HL-60 (cell line): Measurements from ENCODE around the gene TMED10.
A peak's percentile ranks its signal among the peaks of the same experiment; 100 is the strongest.

Experiments
- DNase-seq, 2 experiments: peaks; one replicate each; pipeline ENCODE4 v3.0.0-alpha.2; 2010 to 2020; ENCODE audit warnings: low read depth in 1 of 2, low spot score in 1 of 2
- H3K27ac ChIP-seq: fragments of 250-450 bp; sonication (Bioruptor Pico); replicated peaks from 2 replicates; pipeline ENCODE4 v1.5.1; 2020; ENCODE audit warnings: mild to moderate bottlenecking, moderate library complexity
- H3K27me3 ChIP-seq: fragments of 250-450 bp; sonication (Bioruptor Pico); 2 replicates; pipeline ENCODE4 v1.5.1; 2021; ENCODE audit warnings: mild to moderate bottlenecking, moderate library complexity; ENCODE audit not compliant: insufficient read depth, poor library complexity, severe bottlenecking
- H3K4me3 ChIP-seq: replicated peaks from 2 replicates; pipeline ENCODE4 v1.5.1; 2011; ENCODE audit warnings: mild to moderate bottlenecking, control low read depth, low read length; ENCODE audit not compliant: insufficient read depth
- GABPA ChIP-seq: IDR thresholded peaks from 2 replicates; pipeline ENCODE4 v1.6.1; 2012; ENCODE audit warnings: low read depth
- POLR2AphosphoS5 ChIP-seq: IDR thresholded peaks from 2 replicates; pipeline ENCODE4 v1.6.1; 2012; ENCODE audit warnings: low read depth
- SPI1 ChIP-seq: IDR thresholded peaks from 2 replicates; pipeline ENCODE4 v1.6.1; 2012; ENCODE audit warnings: low read depth, mild to moderate bottlenecking, borderline replicate concordance
- TF ChIP-seq, protein P1 (sequence below): IDR thresholded peaks from 2 replicates; pipeline ENCODE4 v1.6.1; 2012; ENCODE audit warnings: low read depth; ENCODE audit not compliant: insufficient replicate concordance
- TF ChIP-seq, protein P2 (sequence below): IDR thresholded peaks from one replicate; pipeline ENCODE4 v1.5.1; 2011; ENCODE audit warnings: low read length, control low read depth, inconsistent platforms; ENCODE audit not compliant: insufficient read depth

TMED10 gene

DNA sequence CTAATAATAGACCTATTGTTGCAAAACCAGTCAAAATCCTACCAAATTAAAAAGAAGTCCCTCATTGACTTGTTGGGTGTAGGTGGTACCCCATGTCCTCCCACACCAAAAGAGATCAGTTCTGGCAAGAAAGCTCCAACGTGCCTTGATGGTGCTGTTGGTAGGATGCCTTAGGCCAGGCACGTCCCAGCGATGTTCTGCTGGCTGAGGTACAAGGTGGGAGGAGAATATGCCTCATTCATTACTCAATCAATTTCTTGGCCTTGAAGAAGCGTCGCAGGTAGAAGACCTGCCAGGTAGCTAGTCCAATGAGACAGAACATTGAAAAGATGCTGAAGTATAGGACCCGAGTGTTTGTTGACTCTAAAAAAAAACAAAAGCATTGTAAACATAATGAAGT lies 41.8 kb downstream of the TMED10 start:
- no peak for TF ChIP-seq GABPA
- no peak for TF ChIP-seq POLR2AphosphoS5
- DNase-seq, result no peak
- Histone ChIP-seq H3K27me3 (no peaks in the 10 kb centered on the region), H3K4me3 (no peak overlapping the region), H3K27ac (no peak overlapping the region)

DNA sequence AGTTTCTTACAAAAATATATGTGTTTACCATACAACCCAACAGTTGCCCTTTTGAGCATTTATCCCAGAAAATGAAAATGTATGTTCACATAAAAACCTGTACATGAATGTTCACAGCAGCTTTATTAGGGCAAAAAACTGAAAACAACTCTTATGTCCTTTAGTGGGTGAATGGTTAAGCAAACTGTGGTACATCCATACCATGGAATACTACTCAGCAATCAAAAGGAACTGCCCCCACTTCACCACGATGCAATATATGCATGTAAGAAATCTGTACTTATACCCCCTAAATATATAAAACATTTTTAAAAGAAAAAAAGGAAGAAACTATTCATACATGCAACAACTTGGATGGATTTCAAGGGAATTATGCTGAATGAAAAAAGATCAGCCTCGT lies 42.8 kb downstream of the TMED10 start:
- H3K27ac ChIP-seq, result no peak overlapping the region
- H3K4me3 ChIP-seq, result no peak overlapping the region
- TF ChIP-seq POLR2AphosphoS5 (no peak), GABPA (no peak), SPI1 (no peak)
- TF ChIP-seq, protein P1, sequence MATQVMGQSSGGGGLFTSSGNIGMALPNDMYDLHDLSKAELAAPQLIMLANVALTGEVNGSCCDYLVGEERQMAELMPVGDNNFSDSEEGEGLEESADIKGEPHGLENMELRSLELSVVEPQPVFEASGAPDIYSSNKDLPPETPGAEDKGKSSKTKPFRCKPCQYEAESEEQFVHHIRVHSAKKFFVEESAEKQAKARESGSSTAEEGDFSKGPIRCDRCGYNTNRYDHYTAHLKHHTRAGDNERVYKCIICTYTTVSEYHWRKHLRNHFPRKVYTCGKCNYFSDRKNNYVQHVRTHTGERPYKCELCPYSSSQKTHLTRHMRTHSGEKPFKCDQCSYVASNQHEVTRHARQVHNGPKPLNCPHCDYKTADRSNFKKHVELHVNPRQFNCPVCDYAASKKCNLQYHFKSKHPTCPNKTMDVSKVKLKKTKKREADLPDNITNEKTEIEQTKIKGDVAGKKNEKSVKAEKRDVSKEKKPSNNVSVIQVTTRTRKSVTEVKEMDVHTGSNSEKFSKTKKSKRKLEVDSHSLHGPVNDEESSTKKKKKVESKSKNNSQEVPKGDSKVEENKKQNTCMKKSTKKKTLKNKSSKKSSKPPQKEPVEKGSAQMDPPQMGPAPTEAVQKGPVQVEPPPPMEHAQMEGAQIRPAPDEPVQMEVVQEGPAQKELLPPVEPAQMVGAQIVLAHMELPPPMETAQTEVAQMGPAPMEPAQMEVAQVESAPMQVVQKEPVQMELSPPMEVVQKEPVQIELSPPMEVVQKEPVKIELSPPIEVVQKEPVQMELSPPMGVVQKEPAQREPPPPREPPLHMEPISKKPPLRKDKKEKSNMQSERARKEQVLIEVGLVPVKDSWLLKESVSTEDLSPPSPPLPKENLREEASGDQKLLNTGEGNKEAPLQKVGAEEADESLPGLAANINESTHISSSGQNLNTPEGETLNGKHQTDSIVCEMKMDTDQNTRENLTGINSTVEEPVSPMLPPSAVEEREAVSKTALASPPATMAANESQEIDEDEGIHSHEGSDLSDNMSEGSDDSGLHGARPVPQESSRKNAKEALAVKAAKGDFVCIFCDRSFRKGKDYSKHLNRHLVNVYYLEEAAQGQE, result no peak
- TF ChIP-seq, protein P2, sequence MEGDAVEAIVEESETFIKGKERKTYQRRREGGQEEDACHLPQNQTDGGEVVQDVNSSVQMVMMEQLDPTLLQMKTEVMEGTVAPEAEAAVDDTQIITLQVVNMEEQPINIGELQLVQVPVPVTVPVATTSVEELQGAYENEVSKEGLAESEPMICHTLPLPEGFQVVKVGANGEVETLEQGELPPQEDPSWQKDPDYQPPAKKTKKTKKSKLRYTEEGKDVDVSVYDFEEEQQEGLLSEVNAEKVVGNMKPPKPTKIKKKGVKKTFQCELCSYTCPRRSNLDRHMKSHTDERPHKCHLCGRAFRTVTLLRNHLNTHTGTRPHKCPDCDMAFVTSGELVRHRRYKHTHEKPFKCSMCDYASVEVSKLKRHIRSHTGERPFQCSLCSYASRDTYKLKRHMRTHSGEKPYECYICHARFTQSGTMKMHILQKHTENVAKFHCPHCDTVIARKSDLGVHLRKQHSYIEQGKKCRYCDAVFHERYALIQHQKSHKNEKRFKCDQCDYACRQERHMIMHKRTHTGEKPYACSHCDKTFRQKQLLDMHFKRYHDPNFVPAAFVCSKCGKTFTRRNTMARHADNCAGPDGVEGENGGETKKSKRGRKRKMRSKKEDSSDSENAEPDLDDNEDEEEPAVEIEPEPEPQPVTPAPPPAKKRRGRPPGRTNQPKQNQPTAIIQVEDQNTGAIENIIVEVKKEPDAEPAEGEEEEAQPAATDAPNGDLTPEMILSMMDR, result no peak
- no peak for DNase-seq
- H3K27me3 ChIP-seq, result no peaks in the 10 kb centered on the region

DNA sequence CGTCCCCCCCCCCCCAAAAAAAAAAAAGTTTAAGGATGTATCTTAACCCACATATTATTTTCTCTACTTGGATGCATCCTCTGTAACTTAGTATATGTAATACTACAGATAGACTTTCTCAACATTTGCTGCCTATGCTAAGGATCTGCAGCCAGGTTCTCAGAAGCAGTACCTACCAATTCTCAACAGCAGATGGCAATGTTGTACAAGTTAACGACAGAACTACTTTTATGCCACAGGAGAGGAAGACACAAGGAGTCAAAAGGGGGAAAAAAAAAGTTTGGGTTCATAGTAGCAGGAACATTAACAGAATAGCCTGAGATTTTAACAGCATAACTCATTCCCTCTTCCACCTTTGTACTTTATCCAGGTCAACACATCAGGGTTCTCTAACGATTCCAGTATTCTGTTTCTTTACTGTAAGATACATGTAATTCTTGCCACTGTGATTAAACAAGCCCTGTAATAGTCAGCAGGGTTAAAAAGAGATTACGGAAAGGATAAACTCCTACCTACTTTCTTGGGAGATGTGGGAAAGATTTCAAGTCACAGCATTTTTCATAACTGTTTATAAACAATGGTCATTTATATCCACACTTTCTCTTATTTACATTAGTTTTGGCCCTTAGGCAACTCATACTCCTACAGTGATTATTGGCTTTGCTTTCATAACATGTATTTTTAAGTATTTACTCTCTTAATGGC lies 43.9 kb downstream of the TMED10 start:
- no peak overlapping the region for H3K27ac ChIP-seq

DNA sequence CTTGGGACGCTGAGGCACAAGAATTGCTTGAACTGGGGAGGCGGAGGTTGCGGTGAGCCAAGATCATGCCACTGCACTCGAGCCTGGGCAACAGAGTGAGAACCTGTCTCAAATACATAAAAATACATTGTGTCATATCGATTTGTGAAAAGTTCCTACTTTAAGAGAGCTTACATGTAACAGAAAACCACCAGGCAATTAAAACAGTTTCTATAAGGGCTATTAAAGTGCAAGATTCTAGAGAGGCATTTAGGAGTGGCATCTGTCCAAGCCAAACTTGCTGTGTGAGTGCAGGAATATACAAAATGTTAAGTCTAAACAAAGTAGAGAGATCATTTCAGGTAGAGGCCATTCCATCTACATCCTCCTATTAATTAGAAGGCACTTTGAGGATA lies 47.8 kb downstream of the TMED10 start:
- Histone ChIP-seq H3K4me3 (no peak overlapping the region), H3K27me3 (no peaks in the 10 kb centered on the region), H3K27ac (no peak overlapping the region)
- TF ChIP-seq, protein P1, result no peak
- TF ChIP-seq GABPA (no peak), POLR2AphosphoS5 (no peak)
- DNase-seq, result no peak

More for the DNA sequence above, 43.9 kb downstream of the TMED10 start:
- DNase-seq, result peak in 1 of 2 experiments; percentile 58
- no peak overlapping the region for H3K4me3 ChIP-seq
- no peaks in the 10 kb centered on the region for H3K27me3 ChIP-seq
- TF ChIP-seq GABPA (no peak), SPI1 (peak; percentile 3; the same call in 1 of the 2 replicates)
- TF ChIP-seq, protein P1, result no peak
- TF ChIP-seq, protein P2, result peak; percentile 17
